GM21825 (cell line): ENCODE results near the gene SRL.
"Not testable (repeated sequence)": the region's sequence is repeated elsewhere in the genome, so short reads cannot be mapped to it uniquely, and the experiment has no call there.

ENCODE experiments used
- ATAC-seq: cut with Tn5 transposase; IDR thresholded peaks from one replicate; pipeline ENCODE4 v1.9.1; 2021; ENCODE audit warnings: mild to moderate bottlenecking, moderate library complexity; ENCODE audit not compliant: unreplicated experiment

The SRL gene

DNA sequence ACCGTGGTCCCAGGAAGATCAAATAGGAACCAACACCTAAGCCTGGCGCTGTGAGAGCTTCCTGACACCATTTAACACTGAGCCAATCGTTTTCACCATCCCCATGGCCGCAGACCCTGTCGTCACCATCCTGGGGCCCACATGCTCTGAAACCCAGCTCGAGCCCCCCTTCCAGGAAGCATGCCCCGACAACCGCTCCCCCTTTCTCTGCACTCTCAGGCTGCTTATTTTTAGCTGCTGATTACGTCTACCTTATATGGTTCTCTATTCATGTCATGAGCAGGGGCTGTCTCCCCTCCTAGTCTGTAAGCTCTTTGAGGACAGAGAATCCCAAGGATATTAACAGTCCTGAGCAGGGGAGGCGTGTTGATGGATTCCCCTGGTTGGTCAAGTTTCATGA lies 10.5 kb downstream of the SRL start:
- no peak for ATAC-seq

DNA sequence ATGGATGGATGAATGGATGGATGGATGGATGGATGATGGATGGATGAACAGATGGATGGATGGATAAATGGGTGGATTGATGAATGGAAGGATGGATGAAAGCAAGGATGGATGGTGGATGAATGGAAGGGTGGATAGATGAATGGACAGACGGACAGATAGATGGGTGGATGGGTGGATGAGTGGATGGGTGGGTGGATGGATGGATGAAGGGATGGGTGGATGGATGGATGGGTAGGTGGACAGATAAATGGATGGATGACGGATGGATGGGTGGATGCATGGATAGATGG lies 14.9 kb downstream of the SRL start:
- ATAC-seq: no peak

DNA sequence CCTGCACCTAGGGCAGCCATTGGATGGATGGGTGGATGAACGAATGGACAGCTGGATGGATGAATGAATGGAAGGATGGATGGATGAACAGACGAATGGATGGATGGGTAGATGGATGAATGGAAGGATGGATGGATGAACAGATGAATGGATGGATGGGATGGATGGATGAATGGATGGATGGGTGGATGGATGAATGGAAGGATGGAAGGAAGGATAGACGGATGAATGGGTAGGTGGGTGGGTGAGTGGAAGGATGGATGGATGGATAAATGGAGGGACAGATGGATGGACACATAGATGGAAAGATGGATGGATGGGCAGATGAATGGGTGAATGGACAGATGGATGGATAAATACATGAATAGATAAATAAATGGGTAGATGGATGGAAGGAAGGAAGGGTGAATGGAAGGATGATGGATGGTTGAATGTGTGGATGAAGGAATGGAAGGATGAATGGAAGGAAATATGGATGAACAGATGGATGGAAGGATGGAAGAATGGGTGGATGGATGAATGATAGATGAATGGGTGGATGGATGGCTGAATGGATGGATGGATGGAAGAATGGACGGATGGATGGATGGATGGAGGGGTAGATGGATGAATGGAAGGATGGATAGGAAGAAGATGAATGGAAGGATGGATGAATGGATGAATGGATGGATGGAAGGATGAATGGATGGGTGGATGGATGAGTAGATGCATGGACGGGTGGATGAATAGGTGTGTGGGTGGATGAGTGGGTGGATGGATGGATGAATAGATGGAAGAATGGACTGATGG lies 15.4 kb downstream of the SRL start:
- no peak for ATAC-seq

DNA sequence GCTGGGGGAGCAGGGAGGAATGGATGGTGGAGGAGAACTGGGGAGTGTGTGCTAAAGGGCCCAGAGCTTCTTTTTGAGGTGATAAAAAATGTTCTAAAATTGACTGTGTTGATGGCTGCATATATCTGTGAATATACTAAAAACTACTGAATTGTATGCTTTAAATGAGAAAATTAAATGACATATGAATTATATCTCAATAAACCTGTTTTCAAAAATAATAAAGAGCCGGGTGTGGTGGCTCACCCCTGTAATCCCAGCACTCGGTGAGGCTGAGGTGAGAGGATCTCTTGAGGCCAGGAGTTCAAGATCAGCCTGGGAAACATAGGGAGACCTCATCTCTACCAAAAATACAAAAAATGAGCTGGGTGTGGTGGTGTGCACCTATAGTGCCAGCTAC lies 16.8 kb downstream of the SRL start:
- ATAC-seq: no peak

DNA sequence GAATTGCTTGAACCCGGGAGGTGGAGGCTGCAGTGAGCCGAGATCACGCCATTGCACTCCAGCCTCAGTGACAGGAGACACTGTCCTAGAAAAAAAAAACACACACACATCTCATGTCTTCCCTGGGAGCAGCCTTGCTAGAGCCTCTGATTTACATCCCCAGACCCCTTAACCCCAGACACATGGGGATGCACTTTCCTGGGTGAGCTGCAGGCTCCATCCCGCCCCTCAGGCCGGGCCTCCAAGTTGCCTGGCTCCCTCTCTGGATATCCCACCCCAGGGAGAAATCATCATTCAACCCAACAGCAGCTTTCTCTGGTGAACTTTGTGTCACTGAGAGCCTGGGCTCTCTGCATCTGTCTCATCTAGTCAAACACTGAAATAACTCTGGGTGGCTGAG lies 21.5 kb downstream of the SRL start:
- ATAC-seq: no peak

DNA sequence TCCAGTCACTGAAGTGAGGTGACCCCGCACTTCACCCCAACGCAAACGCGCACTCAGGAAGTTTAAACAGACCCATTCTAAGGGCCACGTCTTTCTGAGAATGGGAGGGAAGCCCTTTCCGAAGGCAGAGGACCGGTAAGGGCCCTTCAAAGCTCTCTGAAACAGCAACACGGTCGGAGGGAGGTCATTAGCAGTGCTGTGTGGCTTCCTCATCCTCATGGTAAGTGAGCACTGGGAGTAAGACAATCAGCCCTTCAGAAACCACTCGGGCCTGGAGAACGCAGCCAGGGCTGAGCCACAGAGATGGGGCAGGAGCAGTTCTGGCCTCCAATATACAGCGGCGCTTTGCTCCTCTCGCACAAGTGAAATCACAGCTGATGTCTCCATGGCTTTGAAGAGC lies 23.7 kb downstream of the SRL start:
- no peak for ATAC-seq

DNA sequence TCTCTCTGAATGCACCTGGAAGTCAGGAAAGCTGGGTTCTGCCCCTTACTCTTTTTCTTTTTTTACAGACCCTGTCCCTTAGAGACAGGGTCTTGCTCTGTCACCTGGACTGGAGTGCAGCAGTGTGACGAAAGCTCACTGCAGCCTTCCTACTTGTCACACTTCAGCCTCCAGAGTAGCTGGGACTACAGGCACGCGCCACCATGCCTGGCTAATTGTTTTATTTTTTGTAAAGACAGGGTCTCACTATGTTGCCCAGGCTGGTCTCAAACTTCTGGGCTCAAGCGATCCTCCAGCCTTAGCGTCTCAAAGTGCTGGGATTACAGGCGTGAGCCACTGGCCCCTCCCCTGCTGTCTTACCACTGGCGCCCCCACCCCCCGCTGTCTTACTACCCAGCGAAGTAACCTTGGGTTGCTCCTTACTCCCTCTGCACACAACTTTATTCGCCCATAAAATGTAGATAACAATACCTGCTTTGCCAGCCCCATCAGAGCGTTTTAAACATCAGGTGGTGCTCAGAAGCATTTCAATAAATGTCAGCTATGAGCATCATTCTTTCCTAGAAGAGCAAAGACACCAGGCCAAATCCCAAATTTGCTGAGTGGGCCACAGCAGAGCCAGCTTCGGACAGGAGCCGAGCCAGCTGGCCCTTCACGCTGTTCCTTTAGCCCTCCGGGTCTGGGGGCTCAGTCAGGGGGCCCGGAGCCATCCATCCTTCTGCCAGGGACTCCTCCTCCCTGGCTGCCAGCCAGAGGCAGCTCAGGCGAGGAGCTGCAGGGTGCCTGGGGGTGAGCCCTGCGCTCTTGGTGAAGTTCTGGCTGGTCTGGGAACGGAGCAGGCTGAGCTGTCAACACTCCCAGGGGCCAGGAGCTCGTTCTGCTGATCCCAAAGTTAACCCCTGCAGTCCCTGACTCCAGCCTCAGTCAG lies 24.4 kb downstream of the SRL start:
- no peak for ATAC-seq

DNA sequence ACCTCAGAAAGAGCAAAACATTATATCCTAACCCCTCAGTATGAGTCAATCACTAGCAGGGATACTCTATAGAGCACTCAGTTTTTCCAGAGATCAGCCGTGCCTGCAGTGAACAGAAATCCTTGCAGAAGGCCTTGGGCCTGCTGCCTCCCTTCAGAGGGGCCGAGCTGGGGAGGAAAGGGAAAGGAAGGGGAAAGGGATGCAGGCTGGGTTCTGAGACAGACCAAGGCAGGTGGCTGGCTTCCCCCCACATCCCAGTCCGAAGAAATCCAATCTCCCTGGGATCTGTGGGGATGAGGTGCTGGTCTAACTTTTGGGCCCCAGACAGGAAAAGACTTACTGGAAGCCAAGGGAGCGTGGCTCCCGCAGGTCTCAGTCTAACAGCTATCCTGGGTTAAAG lies 25.3 kb downstream of the SRL start:
- no peak for ATAC-seq

DNA sequence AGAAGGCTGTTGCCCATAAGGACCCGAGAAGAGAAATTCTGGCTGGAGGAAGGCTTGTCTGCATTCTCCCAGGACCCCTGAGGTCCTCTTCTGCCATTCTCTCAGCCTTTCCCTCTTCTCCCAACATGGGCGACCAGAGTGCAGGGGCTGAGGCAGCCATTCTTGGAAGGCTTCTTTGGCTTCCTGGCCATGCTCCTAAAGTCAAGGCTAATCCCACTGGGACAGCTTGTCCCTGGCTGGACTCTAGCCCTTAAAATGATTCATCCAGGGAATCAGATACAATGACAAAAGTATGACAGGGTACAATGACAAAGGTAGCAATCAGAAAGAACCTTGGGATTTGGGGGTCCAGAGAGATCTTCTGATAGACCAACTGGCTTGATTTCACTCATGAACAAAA lies 26.8 kb downstream of the SRL start:
- no peak for ATAC-seq

DNA sequence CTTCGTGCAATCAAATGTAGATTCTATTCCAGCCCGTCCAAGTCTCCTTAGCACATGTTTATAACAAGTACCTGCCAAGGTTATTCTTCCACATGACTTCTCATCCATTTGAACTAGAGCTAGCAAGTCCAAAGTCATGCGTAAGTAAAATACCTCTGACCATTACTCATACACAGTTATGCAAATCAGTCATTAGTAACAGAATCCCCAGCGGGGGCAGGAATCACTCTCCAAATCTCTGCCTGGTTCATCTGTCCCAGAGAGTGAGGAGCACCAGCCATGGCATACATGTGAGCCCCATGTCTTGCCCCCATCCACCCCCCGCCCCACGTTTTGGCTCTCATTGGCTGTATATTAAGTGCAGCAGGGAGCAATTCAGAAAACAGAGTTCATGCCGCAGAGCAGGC lies 27.7 kb downstream of the SRL start:
- no peak for ATAC-seq

DNA sequence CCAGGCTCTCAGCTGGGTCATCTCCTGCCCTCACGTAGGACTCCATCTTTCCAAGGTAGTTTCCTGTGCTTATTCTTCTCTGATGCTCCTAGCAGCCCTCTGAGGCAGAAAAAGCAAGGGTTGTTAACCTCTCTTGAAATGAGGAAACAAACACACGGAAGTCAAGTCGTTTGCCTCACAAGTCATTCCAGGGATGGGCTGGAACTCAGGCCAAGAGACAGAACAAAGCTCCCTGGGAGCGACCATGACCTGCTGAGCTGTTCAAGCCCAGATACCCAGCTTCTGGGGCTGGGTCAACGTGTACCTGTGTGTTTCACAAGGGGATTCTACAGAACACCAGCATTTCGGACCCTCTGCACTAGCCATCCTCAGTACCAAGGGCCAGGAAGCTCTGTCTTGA lies 28.1 kb downstream of the SRL start:
- no peak for ATAC-seq

DNA sequence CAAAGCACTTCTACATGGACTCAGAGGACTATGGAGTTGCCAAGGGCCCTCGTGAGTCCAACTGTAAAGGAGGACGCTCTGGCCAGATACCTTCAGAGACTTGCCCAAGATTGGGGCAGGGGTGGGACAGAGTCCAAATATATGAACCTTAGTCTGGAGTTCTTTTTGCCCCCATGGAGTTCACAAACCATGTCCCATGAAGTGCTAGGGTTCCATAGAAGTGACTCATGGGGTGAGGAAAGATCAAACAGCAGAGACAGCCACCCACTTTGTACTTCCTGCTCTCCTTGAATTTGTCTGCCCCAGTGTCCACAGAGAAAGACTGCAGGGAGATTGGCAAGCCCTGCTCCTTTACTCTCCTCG lies 29.0 kb downstream of the SRL start:
- ATAC-seq: no peak

DNA sequence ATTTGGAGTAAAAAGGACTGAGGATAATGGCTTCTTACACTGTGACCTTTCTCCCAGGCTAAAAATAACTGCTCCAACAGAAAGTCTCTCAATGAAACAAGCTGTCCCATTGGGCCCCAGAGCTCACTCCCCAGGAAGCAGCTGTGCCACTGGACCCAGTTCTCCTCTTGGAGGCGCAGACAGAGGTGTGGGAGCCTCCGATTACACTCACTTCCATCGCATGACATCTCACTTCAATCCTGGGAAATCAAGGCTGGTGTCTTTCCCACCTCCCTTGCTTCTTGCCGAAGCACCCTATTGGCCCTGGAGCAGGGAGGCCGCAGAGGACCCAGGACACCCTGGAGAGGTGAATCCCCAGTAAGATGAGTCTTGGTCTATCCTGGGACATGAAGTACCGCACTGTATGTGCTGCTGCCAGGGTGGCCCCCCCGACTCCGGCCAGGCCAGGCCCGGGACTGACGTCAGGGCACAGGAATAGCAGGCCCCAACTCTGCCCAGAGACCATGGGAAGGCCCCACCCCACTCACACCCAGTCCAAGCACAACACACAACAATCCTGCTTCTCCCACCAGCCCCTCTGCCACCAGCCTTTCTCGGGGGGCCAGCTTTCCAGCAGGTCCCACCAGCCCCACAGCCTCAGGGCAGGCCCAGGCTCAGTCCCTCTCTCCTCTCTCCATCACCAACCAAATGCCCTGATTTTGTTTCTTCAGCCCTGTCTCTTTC lies 29.5 kb downstream of the SRL start:
- ATAC-seq: no peak

DNA sequence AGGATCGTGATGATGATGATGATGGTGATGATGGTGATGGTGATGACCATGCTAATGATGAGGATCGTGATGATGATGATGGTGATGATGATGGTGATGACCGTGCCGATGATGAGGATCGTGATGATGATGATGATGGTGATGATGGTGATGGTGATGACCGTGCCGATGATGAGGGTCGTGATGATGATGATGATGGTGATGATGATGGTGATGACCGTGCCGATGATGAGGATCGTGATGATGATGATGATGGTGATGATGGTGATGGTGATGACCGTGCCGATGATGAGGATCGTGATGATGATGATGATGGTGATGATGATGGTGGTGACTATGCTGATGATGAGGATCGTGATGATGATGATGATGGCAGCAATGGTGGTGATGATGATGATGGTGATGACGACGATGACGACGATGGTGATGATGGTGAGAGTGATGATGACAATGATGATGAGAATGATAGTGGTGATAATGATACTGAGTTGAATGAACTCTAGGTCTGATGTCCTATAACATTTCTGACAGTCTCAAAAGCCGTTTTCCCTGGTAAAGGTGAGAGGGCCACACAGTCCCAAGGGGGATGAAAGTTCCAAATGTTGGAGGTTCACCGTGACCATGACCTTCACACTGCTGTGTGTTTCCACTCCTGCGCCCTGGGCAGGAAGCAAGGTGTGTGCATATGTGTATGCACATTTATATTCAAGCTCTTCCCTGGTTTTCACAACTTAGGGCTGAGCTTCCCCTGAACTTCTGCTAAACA lies 30.3 kb downstream of the SRL start:
- not testable (repeated sequence) for ATAC-seq

DNA sequence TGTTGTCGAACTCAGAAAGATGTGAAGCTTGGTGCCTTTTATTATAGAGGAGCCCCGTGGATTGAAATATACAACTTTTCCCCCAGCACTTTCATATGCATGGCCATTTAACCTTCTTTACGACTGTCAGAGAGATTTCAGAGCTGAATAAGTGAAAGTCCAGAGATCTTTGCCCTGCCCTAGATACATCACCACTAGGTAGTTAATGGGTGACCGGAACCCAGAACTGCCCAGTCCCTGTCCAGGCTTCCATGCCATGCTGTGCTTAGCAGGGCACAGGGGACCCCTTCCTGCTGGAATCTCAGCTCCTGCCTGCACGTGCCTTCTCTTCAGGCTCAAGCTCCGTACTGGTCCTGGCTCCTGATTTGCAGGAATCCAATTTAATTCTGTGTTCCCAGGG lies 32.2 kb downstream of the SRL start:
- ATAC-seq: no peak

DNA sequence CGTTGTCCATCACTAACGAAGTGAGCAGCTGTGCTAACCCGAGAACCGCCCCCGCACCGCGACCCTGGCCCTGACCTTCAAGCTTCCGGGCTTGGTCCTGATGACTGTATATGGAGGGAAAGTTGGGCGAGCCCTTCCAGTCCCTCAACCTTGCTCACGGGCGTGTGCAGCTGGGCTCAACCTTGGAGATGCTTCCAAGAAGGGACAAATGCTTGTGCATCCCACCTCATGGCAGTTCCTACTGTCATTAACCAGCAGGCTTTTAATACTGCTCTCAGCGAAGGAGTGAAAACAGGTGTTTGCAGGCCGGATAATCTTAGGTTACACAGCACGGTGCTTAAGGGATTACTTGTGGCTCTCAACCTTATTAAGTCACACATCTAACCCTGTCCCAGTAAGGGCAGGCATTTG lies 33.5 kb downstream of the SRL start:
- ATAC-seq: no peak

DNA sequence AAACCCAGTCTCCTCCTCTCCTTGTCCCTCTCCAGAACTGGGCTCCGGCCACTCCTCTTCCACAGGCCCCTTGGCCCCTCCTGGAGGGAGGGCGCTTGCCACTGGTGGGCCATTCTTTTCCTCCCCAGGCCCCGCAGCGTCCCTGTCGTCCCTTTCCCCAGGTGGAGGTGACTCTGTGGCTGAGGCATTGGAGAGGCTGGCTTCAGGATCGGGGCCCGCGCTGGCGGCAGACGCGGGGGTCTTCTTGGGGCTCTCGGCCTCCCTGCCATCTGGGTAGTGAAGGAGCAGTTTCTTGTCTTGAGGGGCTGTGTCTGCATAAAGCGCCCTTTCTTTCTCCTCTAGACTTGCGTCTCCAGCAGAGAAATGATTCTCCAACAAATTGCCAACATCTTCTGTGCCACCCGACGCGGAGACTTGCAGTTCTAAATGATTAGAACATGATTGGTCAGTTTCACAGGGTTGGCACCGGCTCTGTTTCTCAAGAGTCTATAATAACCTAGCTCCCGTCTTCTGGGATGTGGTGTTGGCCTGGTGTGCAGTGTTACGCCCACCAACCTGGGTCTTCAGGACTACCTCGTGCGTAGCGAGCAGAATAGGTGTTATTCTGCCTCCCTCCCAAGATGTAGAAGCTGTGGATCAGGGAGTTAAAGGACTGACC lies 34.1 kb downstream of the SRL start:
- no peak for ATAC-seq

DNA sequence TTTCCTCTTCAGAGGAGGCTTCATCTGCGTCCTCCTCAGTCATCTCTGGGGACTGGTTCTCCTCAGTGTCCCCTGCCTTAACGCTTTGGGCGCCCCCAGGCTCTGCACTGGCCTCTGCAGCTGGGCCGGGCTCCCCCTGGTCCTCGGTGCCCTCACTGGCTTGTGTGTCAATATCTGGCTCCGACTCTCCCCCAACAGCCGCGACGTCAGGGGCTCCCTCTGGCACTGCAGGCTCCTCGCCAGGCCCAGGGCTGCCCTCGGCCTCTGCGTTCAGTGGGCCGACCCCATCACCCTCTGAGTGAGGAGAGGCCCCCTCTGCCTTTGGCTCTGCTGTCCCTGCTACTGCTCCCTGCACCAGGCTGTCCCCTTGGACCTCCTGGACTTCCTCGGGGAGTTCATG lies 34.7 kb downstream of the SRL start:
- no peak for ATAC-seq

DNA sequence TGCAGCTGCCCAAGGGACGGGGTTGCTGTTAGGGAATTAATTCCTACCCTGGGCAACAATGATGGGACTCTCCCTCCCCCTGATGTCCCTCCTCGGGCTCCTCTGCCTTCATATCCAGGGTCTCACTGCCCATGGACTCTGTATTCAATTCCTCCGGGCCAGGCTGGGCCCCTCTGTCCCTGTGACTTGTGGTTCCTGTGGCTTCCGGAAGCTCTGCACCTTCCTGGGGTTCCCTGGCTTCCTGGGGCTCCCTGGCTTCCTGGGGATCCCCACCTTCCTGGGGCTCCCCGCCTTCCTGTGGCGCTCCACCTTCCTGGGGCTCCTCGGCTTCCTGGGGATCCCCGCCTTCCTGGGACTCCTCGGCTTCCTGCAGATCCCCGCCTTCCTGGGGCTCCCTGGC lies 35.2 kb downstream of the SRL start:
- no peak for ATAC-seq

DNA sequence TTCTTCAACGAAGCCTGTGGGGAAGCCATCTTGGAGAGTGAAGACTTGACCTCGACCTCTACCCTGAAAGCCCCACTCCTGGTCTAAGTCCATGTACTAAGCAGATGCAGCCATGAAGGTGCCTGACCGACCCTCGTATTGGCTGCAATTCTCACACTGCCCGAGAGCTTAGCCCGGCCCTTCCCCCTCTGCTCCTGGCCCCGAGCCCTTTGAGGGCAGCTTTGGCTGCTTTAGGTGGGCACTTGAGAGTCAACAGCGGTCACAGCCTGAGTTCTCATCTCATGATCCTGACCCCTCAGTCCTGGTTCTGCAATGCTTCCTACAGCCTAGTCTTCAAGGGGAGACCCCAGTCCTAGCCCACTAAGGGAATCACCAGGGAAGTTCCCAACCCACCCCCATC lies 35.9 kb downstream of the SRL start:
- ATAC-seq: no peak

DNA sequence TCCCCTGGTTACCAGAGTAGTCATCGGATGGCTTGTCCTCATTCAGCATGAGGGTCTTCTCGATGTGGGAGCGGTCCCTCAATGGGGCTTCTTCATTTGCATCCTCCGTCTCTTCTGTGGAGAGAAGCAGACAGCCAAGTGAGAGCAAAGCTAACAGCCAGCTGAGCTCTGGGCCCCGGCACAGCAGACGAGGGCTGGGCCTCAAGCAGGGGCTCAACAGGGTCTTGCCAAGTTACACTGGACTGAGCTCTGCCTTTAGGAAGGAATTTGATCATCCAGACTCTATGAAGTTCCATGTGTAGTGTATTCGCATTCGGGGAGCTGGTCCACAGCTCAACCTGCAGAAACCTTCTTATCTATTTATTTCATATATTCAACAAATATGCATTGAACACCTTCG lies 37.4 kb downstream of the SRL start:
- no peak for ATAC-seq
